HepG2 (cell line): ENCODE results near the gene DSG2. TPM values are rescaled to one million over a fixed set of nuclear protein-coding genes. Genes with fewer than 3 reads are reported as not detected.

Experiments used
- CAMTA2 ChIP-seq: sonication (generic); formaldehyde crosslinking; IDR thresholded peaks from 2 replicates; pipeline ENCODE4 v1.4.0; 2020; ENCODE audit warnings: mild to moderate bottlenecking, missing genetic modification reagents, borderline replicate concordance
- CCDC6 ChIP-seq: sonication (generic); formaldehyde crosslinking; IDR thresholded peaks from 2 replicates; pipeline ENCODE4 v1.8.1; 2022; ENCODE audit warnings: mild to moderate bottlenecking, missing genetic modification reagents, moderate library complexity
- FOXA3 ChIP-seq: IDR thresholded peaks from 2 replicates; pipeline ENCODE4 v1.6.1; 2016; ENCODE audit warnings: missing genetic modification reagents, missing compliant biosample characterization
- NCOA1 ChIP-seq: sonication (generic); formaldehyde crosslinking; IDR thresholded peaks from 2 replicates; pipeline ENCODE4 v1.9.0; 2021; ENCODE audit warnings: missing genetic modification reagents
- THAP11 ChIP-seq: IDR thresholded peaks from 2 replicates; pipeline ENCODE4 v1.6.1; 2016; ENCODE audit warnings: missing biosample characterization, missing genetic modification reagents
- ZBTB7B ChIP-seq: sonication (generic); formaldehyde crosslinking; IDR thresholded peaks from 2 replicates; pipeline ENCODE4 v1.4.0; 2020; ENCODE audit warnings: missing genetic modification reagents
- ZNF274 ChIP-seq: sonication (generic); formaldehyde crosslinking; IDR thresholded peaks from 2 replicates; pipeline ENCODE4 v1.5.1; 2020; ENCODE audit warnings: mild to moderate bottlenecking, missing genetic modification reagents
- ZNF672 ChIP-seq: sonication (generic); formaldehyde crosslinking; IDR thresholded peaks from 2 replicates; pipeline ENCODE4 v1.8.1; 2022; ENCODE audit warnings: missing genetic modification reagents
- polyA plus RNA-seq, 8 experiments: library from polyadenylated mRNA; depleted of rRNA in 3 of 8; stranded (reverse) in 7 of 8; unstranded in 1 of 8; fragments of >200 nt; fragmentation: Illumina TruSeq in 4 of 8; extraction: Trizol in 4 of 8; gene quantifications; 2 replicates each; pipeline versions ENCODE4 v1.2.1 to v1.2.3, GENCODE V29; 2011 to 2016; ENCODE audit warnings: low read depth in 4 of 8, missing spikeins in 1 of 8, mixed read lengths in 1 of 8; ENCODE audit not compliant: insufficient read depth in 1 of 8
- total RNA-seq, 5 experiments: library from RNA; depleted of rRNA; stranded (reverse); fragments of >200 nt; fragmentation: Illumina TruSeq; extraction: Trizol; gene quantifications; 2 replicates each; pipeline ENCODE4 v1.2.3, GENCODE V29; 2016; ENCODE audit warnings: low read depth in 1 of 5
- TF ChIP-seq, protein P1 (sequence below), 2 experiments: IDR thresholded peaks; 2 replicates each; pipeline ENCODE4 v1.6.1; 2011 to 2012; ENCODE audit warnings: low read length in 2 of 2, borderline replicate concordance in 1 of 2, low read depth in 1 of 2, mild to moderate bottlenecking in 1 of 2, moderate library complexity in 1 of 2
- TF ChIP-seq, protein P2 (sequence below): sonication (generic); formaldehyde crosslinking; IDR thresholded peaks from 2 replicates; pipeline ENCODE4 v1.4.0; 2020; ENCODE audit warnings: missing genetic modification reagents, borderline replicate concordance
- TF ChIP-seq, protein P3 (sequence below): sonication (generic); formaldehyde crosslinking; conservative IDR thresholded peaks from 2 replicates; pipeline ENCODE4 v1.4.0; 2020; ENCODE audit warnings: missing genetic modification reagents
- TF ChIP-seq, protein P4 (sequence below): conservative IDR thresholded peaks from 2 replicates; pipeline ENCODE4 v1.6.1; 2018; ENCODE audit warnings: missing genetic modification reagents
- TF ChIP-seq, protein P5 (sequence below): sonication (generic); formaldehyde crosslinking; IDR thresholded peaks from 2 replicates; pipeline ENCODE4 v1.4.0; 2020; ENCODE audit warnings: missing genetic modification reagents, low read depth, mild to moderate bottlenecking, borderline replicate concordance
- TF ChIP-seq, protein P6 (sequence below): sonication (generic); formaldehyde crosslinking; IDR thresholded peaks from 2 replicates; pipeline ENCODE4 v1.5.1; 2020; ENCODE audit warnings: missing genetic modification reagents, mild to moderate bottlenecking, borderline replicate concordance

Gene DSG2
- total and polyA plus RNA-seq, 2 of the 13 experiments (the other 11 are each of a cell fraction or from before 2014, with no cell fraction given): 23.3 to 66.7 TPM

DNA sequence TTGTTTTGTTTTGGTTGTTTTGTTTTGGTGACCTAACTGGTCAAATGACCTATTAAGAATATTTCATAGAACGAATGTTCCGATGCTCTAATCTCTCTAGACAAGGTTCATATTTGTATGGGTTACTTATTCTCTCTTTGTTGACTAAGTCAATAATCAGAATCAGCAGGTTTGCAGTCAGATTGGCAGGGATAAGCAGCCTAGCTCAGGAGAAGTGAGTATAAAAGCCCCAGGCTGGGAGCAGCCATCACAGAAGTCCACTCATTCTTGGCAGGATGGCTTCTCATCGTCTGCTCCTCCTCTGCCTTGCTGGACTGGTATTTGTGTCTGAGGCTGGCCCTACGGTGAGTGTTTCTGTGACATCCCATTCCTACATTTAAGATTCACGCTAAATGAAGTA, 93.7 kb downstream of the DSG2 start, which contains the start of gene TTR (continued):
- TF ChIP-seq, protein P1, sequence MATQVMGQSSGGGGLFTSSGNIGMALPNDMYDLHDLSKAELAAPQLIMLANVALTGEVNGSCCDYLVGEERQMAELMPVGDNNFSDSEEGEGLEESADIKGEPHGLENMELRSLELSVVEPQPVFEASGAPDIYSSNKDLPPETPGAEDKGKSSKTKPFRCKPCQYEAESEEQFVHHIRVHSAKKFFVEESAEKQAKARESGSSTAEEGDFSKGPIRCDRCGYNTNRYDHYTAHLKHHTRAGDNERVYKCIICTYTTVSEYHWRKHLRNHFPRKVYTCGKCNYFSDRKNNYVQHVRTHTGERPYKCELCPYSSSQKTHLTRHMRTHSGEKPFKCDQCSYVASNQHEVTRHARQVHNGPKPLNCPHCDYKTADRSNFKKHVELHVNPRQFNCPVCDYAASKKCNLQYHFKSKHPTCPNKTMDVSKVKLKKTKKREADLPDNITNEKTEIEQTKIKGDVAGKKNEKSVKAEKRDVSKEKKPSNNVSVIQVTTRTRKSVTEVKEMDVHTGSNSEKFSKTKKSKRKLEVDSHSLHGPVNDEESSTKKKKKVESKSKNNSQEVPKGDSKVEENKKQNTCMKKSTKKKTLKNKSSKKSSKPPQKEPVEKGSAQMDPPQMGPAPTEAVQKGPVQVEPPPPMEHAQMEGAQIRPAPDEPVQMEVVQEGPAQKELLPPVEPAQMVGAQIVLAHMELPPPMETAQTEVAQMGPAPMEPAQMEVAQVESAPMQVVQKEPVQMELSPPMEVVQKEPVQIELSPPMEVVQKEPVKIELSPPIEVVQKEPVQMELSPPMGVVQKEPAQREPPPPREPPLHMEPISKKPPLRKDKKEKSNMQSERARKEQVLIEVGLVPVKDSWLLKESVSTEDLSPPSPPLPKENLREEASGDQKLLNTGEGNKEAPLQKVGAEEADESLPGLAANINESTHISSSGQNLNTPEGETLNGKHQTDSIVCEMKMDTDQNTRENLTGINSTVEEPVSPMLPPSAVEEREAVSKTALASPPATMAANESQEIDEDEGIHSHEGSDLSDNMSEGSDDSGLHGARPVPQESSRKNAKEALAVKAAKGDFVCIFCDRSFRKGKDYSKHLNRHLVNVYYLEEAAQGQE (IDR thresholded peaks at IDR 0.05; ENCODE audit: borderline replicate concordance in 1 of 2, low read depth in 1 of 2, low read length in 2 of 2): peak in 1 of 2 experiments; percentile 52; a peak in 1 of 4 replicates
- TF ChIP-seq ZBTB7B: no peak
- TF ChIP-seq, protein P2, sequence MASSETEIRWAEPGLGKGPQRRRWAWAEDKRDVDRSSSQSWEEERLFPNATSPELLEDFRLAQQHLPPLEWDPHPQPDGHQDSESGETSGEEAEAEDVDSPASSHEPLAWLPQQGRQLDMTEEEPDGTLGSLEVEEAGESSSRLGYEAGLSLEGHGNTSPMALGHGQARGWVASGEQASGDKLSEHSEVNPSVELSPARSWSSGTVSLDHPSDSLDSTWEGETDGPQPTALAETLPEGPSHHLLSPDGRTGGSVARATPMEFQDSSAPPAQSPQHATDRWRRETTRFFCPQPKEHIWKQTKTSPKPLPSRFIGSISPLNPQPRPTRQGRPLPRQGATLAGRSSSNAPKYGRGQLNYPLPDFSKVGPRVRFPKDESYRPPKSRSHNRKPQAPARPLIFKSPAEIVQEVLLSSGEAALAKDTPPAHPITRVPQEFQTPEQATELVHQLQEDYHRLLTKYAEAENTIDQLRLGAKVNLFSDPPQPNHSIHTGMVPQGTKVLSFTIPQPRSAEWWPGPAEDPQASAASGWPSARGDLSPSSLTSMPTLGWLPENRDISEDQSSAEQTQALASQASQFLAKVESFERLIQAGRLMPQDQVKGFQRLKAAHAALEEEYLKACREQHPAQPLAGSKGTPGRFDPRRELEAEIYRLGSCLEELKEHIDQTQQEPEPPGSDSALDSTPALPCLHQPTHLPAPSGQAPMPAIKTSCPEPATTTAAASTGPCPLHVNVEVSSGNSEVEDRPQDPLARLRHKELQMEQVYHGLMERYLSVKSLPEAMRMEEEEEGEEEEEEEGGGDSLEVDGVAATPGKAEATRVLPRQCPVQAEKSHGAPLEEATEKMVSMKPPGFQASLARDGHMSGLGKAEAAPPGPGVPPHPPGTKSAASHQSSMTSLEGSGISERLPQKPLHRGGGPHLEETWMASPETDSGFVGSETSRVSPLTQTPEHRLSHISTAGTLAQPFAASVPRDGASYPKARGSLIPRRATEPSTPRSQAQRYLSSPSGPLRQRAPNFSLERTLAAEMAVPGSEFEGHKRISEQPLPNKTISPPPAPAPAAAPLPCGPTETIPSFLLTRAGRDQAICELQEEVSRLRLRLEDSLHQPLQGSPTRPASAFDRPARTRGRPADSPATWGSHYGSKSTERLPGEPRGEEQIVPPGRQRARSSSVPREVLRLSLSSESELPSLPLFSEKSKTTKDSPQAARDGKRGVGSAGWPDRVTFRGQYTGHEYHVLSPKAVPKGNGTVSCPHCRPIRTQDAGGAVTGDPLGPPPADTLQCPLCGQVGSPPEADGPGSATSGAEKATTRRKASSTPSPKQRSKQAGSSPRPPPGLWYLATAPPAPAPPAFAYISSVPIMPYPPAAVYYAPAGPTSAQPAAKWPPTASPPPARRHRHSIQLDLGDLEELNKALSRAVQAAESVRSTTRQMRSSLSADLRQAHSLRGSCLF (CRISPR knock-in tag): no peak
- no peak for TF ChIP-seq CAMTA2 (CRISPR knock-in tag)
- TF ChIP-seq, protein P3, sequence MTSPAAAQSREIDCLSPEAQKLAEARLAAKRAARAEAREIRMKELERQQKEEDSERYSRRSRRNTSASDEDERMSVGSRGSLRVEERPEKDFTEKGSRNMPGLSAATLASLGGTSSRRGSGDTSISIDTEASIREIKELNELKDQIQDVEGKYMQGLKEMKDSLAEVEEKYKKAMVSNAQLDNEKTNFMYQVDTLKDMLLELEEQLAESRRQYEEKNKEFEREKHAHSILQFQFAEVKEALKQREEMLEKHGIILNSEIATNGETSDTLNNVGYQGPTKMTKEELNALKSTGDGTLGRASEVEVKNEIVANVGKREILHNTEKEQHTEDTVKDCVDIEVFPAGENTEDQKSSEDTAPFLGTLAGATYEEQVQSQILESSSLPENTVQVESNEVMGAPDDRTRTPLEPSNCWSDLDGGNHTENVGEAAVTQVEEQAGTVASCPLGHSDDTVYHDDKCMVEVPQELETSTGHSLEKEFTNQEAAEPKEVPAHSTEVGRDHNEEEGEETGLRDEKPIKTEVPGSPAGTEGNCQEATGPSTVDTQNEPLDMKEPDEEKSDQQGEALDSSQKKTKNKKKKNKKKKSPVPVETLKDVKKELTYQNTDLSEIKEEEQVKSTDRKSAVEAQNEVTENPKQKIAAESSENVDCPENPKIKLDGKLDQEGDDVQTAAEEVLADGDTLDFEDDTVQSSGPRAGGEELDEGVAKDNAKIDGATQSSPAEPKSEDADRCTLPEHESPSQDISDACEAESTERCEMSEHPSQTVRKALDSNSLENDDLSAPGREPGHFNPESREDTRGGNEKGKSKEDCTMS: no peak
- TF ChIP-seq, protein P4, sequence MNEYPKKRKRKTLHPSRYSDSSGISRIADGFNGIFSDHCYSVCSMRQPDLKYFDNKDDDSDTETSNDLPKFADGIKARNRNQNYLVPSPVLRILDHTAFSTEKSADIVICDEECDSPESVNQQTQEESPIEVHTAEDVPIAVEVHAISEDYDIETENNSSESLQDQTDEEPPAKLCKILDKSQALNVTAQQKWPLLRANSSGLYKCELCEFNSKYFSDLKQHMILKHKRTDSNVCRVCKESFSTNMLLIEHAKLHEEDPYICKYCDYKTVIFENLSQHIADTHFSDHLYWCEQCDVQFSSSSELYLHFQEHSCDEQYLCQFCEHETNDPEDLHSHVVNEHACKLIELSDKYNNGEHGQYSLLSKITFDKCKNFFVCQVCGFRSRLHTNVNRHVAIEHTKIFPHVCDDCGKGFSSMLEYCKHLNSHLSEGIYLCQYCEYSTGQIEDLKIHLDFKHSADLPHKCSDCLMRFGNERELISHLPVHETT (CRISPR knock-in tag): no peak
- TF ChIP-seq, protein P5, sequence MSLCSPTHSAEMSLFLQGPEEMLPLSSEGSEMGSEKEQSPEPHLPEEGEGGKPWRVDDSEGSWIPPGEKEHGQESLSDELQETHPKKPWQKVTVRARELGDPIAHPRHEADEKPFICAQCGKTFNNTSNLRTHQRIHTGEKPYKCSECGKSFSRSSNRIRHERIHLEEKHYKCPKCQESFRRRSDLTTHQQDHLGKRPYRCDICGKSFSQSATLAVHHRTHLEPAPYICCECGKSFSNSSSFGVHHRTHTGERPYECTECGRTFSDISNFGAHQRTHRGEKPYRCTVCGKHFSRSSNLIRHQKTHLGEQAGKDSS: no peak
- peak; percentile 94 for TF ChIP-seq FOXA3 (CRISPR knock-in tag)
- no peak for TF ChIP-seq NCOA1 (CRISPR knock-in tag)
- TF ChIP-seq ZNF274 (CRISPR knock-in tag): no peak
- 0 out of 2 replicates have a peak, but pooled peaks have one; percentile 15 for TF ChIP-seq THAP11 (CRISPR knock-in tag)
- TF ChIP-seq CCDC6 (CRISPR knock-in tag): 0 out of 2 replicates have a peak, but pooled peaks have one; percentile 25
- TF ChIP-seq, protein P6, sequence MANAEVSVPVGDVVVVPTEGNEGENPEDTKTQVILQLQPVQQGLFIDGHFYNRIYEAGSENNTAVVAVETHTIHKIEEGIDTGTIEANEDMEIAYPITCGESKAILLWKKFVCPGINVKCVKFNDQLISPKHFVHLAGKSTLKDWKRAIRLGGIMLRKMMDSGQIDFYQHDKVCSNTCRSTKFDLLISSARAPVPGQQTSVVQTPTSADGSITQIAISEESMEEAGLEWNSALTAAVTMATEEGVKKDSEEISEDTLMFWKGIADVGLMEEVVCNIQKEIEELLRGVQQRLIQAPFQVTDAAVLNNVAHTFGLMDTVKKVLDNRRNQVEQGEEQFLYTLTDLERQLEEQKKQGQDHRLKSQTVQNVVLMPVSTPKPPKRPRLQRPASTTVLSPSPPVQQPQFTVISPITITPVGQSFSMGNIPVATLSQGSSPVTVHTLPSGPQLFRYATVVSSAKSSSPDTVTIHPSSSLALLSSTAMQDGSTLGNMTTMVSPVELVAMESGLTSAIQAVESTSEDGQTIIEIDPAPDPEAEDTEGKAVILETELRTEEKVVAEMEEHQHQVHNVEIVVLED (CRISPR knock-in tag): peak; percentile 51; the same call in 1 of the 2 replicates
- TF ChIP-seq ZNF672 (CRISPR knock-in tag): no peak
